ENCODE data around the gene ROPN1. TPM values are rescaled to one million over a fixed set of nuclear protein-coding genes. Genes with fewer than 3 reads are reported as not detected.
"Not testable (repeated sequence)": the region's sequence is repeated elsewhere in the genome, so short reads cannot be mapped to it uniquely, and the experiment has no call there.

ROPN1 gene
- total RNA-seq, 3 donors from 2014 or later (not counting 1 experiment from before 2014, with no cell fraction given) = not detected

DNA sequence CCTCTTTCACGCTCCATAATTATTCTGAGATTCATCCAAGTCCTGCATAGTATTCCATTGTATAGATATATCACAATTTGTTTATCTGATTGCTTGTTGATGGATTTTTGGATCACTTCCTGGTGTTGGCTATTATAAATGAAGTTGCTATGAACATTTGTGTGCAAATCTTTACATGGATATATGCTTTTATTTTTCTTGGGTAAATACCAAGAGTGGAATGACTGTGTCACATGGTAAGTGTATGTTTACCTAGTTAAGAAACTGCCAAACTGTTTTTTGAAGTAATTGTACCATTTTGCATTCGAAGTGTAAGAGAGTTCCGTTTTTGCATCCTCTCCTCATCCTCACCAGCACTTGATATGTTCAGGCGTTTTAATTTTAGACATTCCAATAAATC lies 34.6 kb upstream of the ROPN1 start:
- Mint-ChIP-seq H3K27me3 (ENCODE audit: low read depth in 2 of 2) (peaks cover 23% of the 10 kb centered on the region in 2 donors), H3K4me3 (no peak overlapping the region), H3K36me3 (no peaks in the 10 kb centered on the region), H3K27ac (no peak overlapping the region), H3K4me1 (no peaks in the 10 kb centered on the region), H3K9me3 (no peaks in the 10 kb centered on the region)
- Histone ChIP-seq H3K27me3 (ENCODE audit: control insufficient read depth, insufficient read depth, low read length) (peaks cover 13% of the 10 kb centered on the region), H3K4me1 (ENCODE audit: control insufficient read depth, insufficient read depth, low read length) (no peaks in the 10 kb centered on the region), H3K36me3 (ENCODE audit: control insufficient read depth, insufficient read depth, low read length) (no peaks in the 10 kb centered on the region), H3K27ac (ENCODE audit: low read length) (no peak overlapping the region), H3K9me3 (ENCODE audit: control insufficient read depth, insufficient read depth, low read length) (no peaks in the 10 kb centered on the region), H3K4me3 (ENCODE audit: low read length) (no peak overlapping the region)
- 82% methylated on average over 3 of the region's 4 CpGs for WGBS (ENCODE audit: insufficient coverage)
- intact Hi-C loops (cut with micrococcal nuclease) = no loop called here
- TF ChIP-seq, protein P1, sequence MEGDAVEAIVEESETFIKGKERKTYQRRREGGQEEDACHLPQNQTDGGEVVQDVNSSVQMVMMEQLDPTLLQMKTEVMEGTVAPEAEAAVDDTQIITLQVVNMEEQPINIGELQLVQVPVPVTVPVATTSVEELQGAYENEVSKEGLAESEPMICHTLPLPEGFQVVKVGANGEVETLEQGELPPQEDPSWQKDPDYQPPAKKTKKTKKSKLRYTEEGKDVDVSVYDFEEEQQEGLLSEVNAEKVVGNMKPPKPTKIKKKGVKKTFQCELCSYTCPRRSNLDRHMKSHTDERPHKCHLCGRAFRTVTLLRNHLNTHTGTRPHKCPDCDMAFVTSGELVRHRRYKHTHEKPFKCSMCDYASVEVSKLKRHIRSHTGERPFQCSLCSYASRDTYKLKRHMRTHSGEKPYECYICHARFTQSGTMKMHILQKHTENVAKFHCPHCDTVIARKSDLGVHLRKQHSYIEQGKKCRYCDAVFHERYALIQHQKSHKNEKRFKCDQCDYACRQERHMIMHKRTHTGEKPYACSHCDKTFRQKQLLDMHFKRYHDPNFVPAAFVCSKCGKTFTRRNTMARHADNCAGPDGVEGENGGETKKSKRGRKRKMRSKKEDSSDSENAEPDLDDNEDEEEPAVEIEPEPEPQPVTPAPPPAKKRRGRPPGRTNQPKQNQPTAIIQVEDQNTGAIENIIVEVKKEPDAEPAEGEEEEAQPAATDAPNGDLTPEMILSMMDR (IDR thresholded peaks at IDR 0.05) = no peak
- ATAC-seq (no peak), DNase-seq (no peak)

DNA sequence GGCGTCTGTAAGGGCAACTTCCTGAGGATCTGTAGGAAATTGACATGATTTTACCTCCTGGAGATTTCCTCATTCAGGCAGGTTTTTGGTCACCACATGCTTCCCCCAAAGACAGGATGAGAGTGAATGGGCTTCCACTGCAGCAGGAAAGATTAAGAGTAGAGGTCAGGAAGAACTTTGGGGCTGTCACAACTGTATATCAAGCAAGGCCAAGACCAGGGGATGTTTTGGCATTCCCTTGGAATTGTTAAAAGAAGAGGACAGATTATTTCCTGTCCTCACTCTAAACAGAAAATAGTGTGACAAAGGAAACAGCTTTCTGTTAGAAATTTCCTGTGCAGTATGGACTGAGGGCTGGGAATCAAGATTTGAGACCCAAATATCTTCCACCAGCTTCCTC lies 31.6 kb upstream of the ROPN1 start:
- H3K9me3 ChIP-seq (ENCODE audit: control insufficient read depth, insufficient read depth, low read length); H3K4me1 ChIP-seq (ENCODE audit: control insufficient read depth, insufficient read depth, low read length); DNase-seq; H3K27ac ChIP-seq (ENCODE audit: low read length); H3K9me3 Mint-ChIP-seq; H3K4me3 Mint-ChIP-seq; H3K36me3 ChIP-seq (ENCODE audit: control insufficient read depth, insufficient read depth, low read length); H3K27ac Mint-ChIP-seq; H3K27me3 ChIP-seq (ENCODE audit: control insufficient read depth, insufficient read depth, low read length); H3K36me3 Mint-ChIP-seq; ATAC-seq; H3K4me1 Mint-ChIP-seq; H3K4me3 ChIP-seq (ENCODE audit: low read length); intact Hi-C loops (cut with micrococcal nuclease): not testable (repeated sequence)
- H3K27me3 Mint-ChIP-seq (ENCODE audit: low read depth in 2 of 2) = peaks cover 17 to 19% of the 10 kb centered on the region in 2 donors
- WGBS (ENCODE audit: insufficient coverage) = 75% methylated on average over 1 of the region's 1 CpG

- H3K4me3 ChIP-seq (ENCODE audit: low read length) = no peak overlapping the region
- ATAC-seq (no peak), DNase-seq (no peak)
- 100% methylated on average over 1 of the region's 2 CpGs for WGBS (ENCODE audit: insufficient coverage)
- no peaks in the 10 kb centered on the region for H3K9me3 ChIP-seq (ENCODE audit: control insufficient read depth, insufficient read depth, low read length)
- Mint-ChIP-seq H3K36me3 (no peaks in the 10 kb centered on the region), H3K27me3 (ENCODE audit: low read depth in 2 of 2) (peaks cover 32 to 57% of the 10 kb centered on the region in 2 donors), H3K27ac (no peak overlapping the region), H3K4me1 (no peaks in the 10 kb centered on the region), H3K4me3 (no peak overlapping the region), H3K9me3 (no peaks in the 10 kb centered on the region)
- intact Hi-C loops (cut with micrococcal nuclease) = no loop called here
- no peaks in the 10 kb centered on the region for H3K36me3 ChIP-seq (ENCODE audit: control insufficient read depth, insufficient read depth, low read length)
- TF ChIP-seq, protein P1 (IDR thresholded peaks at IDR 0.05) = no peak
- H3K27ac ChIP-seq (ENCODE audit: low read length) = no peak overlapping the region
- no peaks in the 10 kb centered on the region for H3K4me1 ChIP-seq (ENCODE audit: control insufficient read depth, insufficient read depth, low read length)
- H3K27me3 ChIP-seq (ENCODE audit: control insufficient read depth, insufficient read depth, low read length) = no peaks in the 10 kb centered on the region
Observed at GRCh38 chr3:124019291-124019690, 27.4 kb upstream of the ROPN1 start.

DNA sequence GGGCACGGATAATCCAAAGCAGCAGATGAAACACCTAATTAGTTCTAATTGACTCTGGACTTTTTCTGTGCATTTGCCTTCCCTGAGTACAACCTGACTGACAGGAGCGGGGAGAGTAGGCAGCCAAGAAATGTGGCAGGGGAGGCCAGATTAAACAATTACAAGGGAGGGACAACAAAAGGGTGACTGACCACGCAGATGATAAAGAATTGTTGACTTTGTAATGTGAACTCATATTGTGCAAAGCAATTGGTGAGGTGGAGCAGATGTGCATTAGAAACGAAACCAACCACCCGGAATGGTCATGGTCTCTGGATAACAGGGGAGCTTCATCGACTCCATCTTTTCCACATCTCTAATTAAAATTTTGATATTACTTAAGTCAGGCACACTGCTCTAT lies 25.6 kb upstream of the ROPN1 start:
- H3K4me1 Mint-ChIP-seq; H3K27ac ChIP-seq (ENCODE audit: low read length); H3K36me3 ChIP-seq (ENCODE audit: control insufficient read depth, insufficient read depth, low read length); H3K27me3 ChIP-seq (ENCODE audit: control insufficient read depth, insufficient read depth, low read length); DNase-seq; H3K9me3 ChIP-seq (ENCODE audit: control insufficient read depth, insufficient read depth, low read length); ATAC-seq; H3K4me3 Mint-ChIP-seq; intact Hi-C loops (cut with micrococcal nuclease); H3K4me1 ChIP-seq (ENCODE audit: control insufficient read depth, insufficient read depth, low read length); H3K4me3 ChIP-seq (ENCODE audit: low read length); H3K9me3 Mint-ChIP-seq; H3K36me3 Mint-ChIP-seq; H3K27ac Mint-ChIP-seq: not testable (repeated sequence)
- 86% methylated on average over 6 of the region's 6 CpGs for WGBS (ENCODE audit: insufficient coverage)
- H3K27me3 Mint-ChIP-seq (ENCODE audit: low read depth in 2 of 2) = peaks cover 30 to 66% of the 10 kb centered on the region in 2 donors

GRCh38 chr3:124016483-124016882 lies 24.6 kb upstream of the ROPN1 start:
- H3K27ac Mint-ChIP-seq; ATAC-seq; H3K27ac ChIP-seq (ENCODE audit: low read length); H3K27me3 ChIP-seq (ENCODE audit: control insufficient read depth, insufficient read depth, low read length); H3K36me3 Mint-ChIP-seq; H3K9me3 ChIP-seq (ENCODE audit: control insufficient read depth, insufficient read depth, low read length); H3K4me3 ChIP-seq (ENCODE audit: low read length); H3K9me3 Mint-ChIP-seq; H3K4me1 Mint-ChIP-seq; H3K36me3 ChIP-seq (ENCODE audit: control insufficient read depth, insufficient read depth, low read length); DNase-seq; intact Hi-C loops (cut with micrococcal nuclease); H3K4me3 Mint-ChIP-seq; H3K4me1 ChIP-seq (ENCODE audit: control insufficient read depth, insufficient read depth, low read length): not testable (repeated sequence)
- WGBS (ENCODE audit: insufficient coverage) = 3% methylated on average over 3 of the region's 4 CpGs
- H3K27me3 Mint-ChIP-seq (ENCODE audit: low read depth in 2 of 2) = peaks cover 30 to 66% of the 10 kb centered on the region in 2 donors
